ENCODE results near the gene FOXP1. TPM values are rescaled to one million over a fixed set of nuclear protein-coding genes. Genes with fewer than 3 reads are reported as not detected.

The FOXP1 gene
- total RNA-seq, 1 donor from 2014 or later = 107 TPM

DNA sequence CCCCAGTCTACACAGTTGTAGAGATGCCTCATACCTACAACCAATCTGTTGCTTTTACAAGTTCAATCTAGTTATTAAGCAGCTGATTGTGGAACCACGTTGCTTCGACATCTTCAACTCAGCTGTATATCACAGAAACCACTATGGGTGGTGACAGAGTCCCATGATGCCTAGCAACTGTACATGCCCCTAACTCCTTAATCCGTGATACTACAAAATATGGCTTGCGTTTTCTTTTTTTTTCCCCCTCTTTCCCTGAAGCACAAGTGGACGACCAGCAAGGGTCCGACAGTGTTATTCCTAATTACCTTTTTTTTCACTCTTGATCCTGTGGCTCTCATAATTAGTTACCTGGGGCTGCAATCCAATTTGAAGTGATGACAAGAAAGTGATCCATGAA, 478.6 kb downstream of the FOXP1 start:
- Histone ChIP-seq H4K20me1 (ENCODE audit: insufficient read depth, low read length) (no peaks in the 10 kb centered on the region), H3K27me3 (ENCODE audit: insufficient read depth, low read length) (no peaks in the 10 kb centered on the region), H3K9me3 (ENCODE audit: insufficient read depth, low read depth, low read length) (no peaks in the 10 kb centered on the region), H3K36me3 (ENCODE audit: insufficient read depth, low read length) (no peaks in the 10 kb centered on the region), H2AFZ (ENCODE audit: low read depth, low read length) (no peak overlapping the region), H3K4me3 (ENCODE audit: insufficient read depth, low read depth, low read length) (no peak overlapping the region), H3K4me1 (ENCODE audit: insufficient read depth, low read length) (peaks cover 74% of the 10 kb centered on the region), H3K27ac (ENCODE audit: low read depth, low read length) (peak overlapping the region; percentile 98), H3K4me2 (ENCODE audit: low read length) (no peak overlapping the region), H3K79me2 (ENCODE audit: insufficient read depth, low read length) (peaks cover 45% of the 10 kb centered on the region), H3K9ac (ENCODE audit: low read length) (peak overlapping the region; percentile 84)
- no peaks in the 10 kb centered on the region for H3K9me3 Mint-ChIP-seq (ENCODE audit: unreplicated experiment)
- peak overlapping the region; percentile 73 for H3K27ac Mint-ChIP-seq (ENCODE audit: unreplicated experiment)
- H3K36me3 Mint-ChIP-seq (ENCODE audit: low read depth, unreplicated experiment) = peaks cover 6% of the 10 kb centered on the region
- no peak overlapping the region for H3K4me3 Mint-ChIP-seq (ENCODE audit: unreplicated experiment)
- H3K27me3 Mint-ChIP-seq (ENCODE audit: low read depth, unreplicated experiment) = no peaks in the 10 kb centered on the region
- TF ChIP-seq EZH2 (IDR thresholded peaks at IDR 0.05; ENCODE audit: insufficient read depth, low read length) = no peak
- TF ChIP-seq, protein P1, sequence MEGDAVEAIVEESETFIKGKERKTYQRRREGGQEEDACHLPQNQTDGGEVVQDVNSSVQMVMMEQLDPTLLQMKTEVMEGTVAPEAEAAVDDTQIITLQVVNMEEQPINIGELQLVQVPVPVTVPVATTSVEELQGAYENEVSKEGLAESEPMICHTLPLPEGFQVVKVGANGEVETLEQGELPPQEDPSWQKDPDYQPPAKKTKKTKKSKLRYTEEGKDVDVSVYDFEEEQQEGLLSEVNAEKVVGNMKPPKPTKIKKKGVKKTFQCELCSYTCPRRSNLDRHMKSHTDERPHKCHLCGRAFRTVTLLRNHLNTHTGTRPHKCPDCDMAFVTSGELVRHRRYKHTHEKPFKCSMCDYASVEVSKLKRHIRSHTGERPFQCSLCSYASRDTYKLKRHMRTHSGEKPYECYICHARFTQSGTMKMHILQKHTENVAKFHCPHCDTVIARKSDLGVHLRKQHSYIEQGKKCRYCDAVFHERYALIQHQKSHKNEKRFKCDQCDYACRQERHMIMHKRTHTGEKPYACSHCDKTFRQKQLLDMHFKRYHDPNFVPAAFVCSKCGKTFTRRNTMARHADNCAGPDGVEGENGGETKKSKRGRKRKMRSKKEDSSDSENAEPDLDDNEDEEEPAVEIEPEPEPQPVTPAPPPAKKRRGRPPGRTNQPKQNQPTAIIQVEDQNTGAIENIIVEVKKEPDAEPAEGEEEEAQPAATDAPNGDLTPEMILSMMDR (IDR thresholded peaks at IDR 0.05; ENCODE audit: insufficient read depth, low read depth, low read length) = no peak
- no peak for DNase-seq (ENCODE audit: low read depth)
- H3K4me1 Mint-ChIP-seq (ENCODE audit: low read depth, unreplicated experiment) = peaks cover 59% of the 10 kb centered on the region
- no peak for FAIRE-seq

- Mint-ChIP-seq H3K27me3 (ENCODE audit: low read depth, unreplicated experiment) (no peaks in the 10 kb centered on the region), H3K36me3 (ENCODE audit: low read depth, unreplicated experiment) (peaks cover 6% of the 10 kb centered on the region), H3K27ac (ENCODE audit: unreplicated experiment) (peak overlapping the region; percentile 85), H3K4me3 (ENCODE audit: unreplicated experiment) (no peak overlapping the region), H3K4me1 (ENCODE audit: low read depth, unreplicated experiment) (peaks cover 59% of the 10 kb centered on the region), H3K9me3 (ENCODE audit: unreplicated experiment) (no peaks in the 10 kb centered on the region)
- H3K27me3 ChIP-seq (ENCODE audit: insufficient read depth, low read length) = no peaks in the 10 kb centered on the region
- H3K9ac ChIP-seq (ENCODE audit: low read length) = peak overlapping the region; percentile 84
- H3K4me1 ChIP-seq (ENCODE audit: insufficient read depth, low read length) = peaks cover 74% of the 10 kb centered on the region
- FAIRE-seq = no peak
- H3K4me3 ChIP-seq (ENCODE audit: insufficient read depth, low read depth, low read length) = no peak overlapping the region
- TF ChIP-seq EZH2 (IDR thresholded peaks at IDR 0.05; ENCODE audit: insufficient read depth, low read length) = no peak
- H3K36me3 ChIP-seq (ENCODE audit: insufficient read depth, low read length) = no peaks in the 10 kb centered on the region
- H3K27ac ChIP-seq (ENCODE audit: low read depth, low read length) = peak overlapping the region; percentile 98
- H3K9me3 ChIP-seq (ENCODE audit: insufficient read depth, low read depth, low read length) = no peaks in the 10 kb centered on the region
- no peak for DNase-seq (ENCODE audit: low read depth)
- H3K4me2 ChIP-seq (ENCODE audit: low read length) = peak overlapping the region; percentile 70
- no peaks in the 10 kb centered on the region for H4K20me1 ChIP-seq (ENCODE audit: insufficient read depth, low read length)
- peaks cover 49% of the 10 kb centered on the region for H3K79me2 ChIP-seq (ENCODE audit: insufficient read depth, low read length)
- H2AFZ ChIP-seq (ENCODE audit: low read depth, low read length) = no peak overlapping the region
These were observed 479.0 kb downstream of the FOXP1 start for GRCh38 chr3:71104556-71104955.

GRCh38 chr3:71104121-71104541, 479.4 kb downstream of the FOXP1 start:
- Histone ChIP-seq H3K36me3 (ENCODE audit: insufficient read depth, low read length) (no peaks in the 10 kb centered on the region), H3K4me2 (ENCODE audit: low read length) (peak overlapping the region; percentile 70), H3K9me3 (ENCODE audit: insufficient read depth, low read depth, low read length) (no peaks in the 10 kb centered on the region), H3K79me2 (ENCODE audit: insufficient read depth, low read length) (peaks cover 52% of the 10 kb centered on the region), H4K20me1 (ENCODE audit: insufficient read depth, low read length) (no peaks in the 10 kb centered on the region), H3K27me3 (ENCODE audit: insufficient read depth, low read length) (no peaks in the 10 kb centered on the region), H3K4me3 (ENCODE audit: insufficient read depth, low read depth, low read length) (no peak overlapping the region), H3K9ac (ENCODE audit: low read length) (peak overlapping the region; percentile 84), H3K27ac (ENCODE audit: low read depth, low read length) (peak overlapping the region; percentile 98), H3K4me1 (ENCODE audit: insufficient read depth, low read length) (peaks cover 74% of the 10 kb centered on the region), H2AFZ (ENCODE audit: low read depth, low read length) (no peak overlapping the region)
- no peak for TF ChIP-seq EZH2 (IDR thresholded peaks at IDR 0.05; ENCODE audit: insufficient read depth, low read length)
- TF ChIP-seq, protein P1 (IDR thresholded peaks at IDR 0.05; ENCODE audit: insufficient read depth, low read depth, low read length) = no peak
- Mint-ChIP-seq H3K36me3 (ENCODE audit: low read depth, unreplicated experiment) (peaks cover 6% of the 10 kb centered on the region), H3K9me3 (ENCODE audit: unreplicated experiment) (no peaks in the 10 kb centered on the region), H3K27ac (ENCODE audit: unreplicated experiment) (peak overlapping the region; percentile 85), H3K4me3 (ENCODE audit: unreplicated experiment) (no peak overlapping the region), H3K27me3 (ENCODE audit: low read depth, unreplicated experiment) (no peaks in the 10 kb centered on the region), H3K4me1 (ENCODE audit: low read depth, unreplicated experiment) (peaks cover 58% of the 10 kb centered on the region)
- FAIRE-seq = no peak
- peak; percentile 95 for DNase-seq (ENCODE audit: low read depth)

Data from astrocyte (in vitro differentiated cells and primary cell).